IMR-90 (cell line): ENCODE results near the gene DCAF16. TPM values are rescaled to one million over a fixed set of nuclear protein-coding genes. Genes with fewer than 3 reads are reported as not detected.

ENCODE experiments used
- ATAC-seq: fragments of 200-7000 bp; cut with Tn5 transposase; 2 replicates; pipeline ENCODE4 v1.9.1; 2020; ENCODE audit warnings: low read depth, mild to moderate bottlenecking, moderate library complexity
- BruUV-seq: library from RNA; stranded (reverse); fragments of 400-500 nt; replicated peaks from 2 replicates; lab custom pipeline; 2021; lab: Mats Ljungman, UMichigan
- CTCF ChIA-PET: fragments of 300-600 bp; formaldehyde crosslinking; extraction: SDS; loops from one replicate; lab custom pipeline; 2021; ENCODE audit warnings: antibody characterized with exemption; lab: Yijun Ruan, JAX
- POLR2A ChIA-PET: fragments of 300-600 bp; sonication (Branson Sonifier 250); formaldehyde crosslinking; loops from one replicate; lab custom pipeline; 2022; ENCODE audit warnings: antibody characterized with exemption; ENCODE audit not compliant: unreplicated experiment; lab: Charles Lee
- DNase-seq: peaks from one replicate; pipeline ENCODE4 v3.0.0; 2013
- H2AFZ ChIP-seq: replicated peaks from 2 replicates; pipeline ENCODE3; 2013; ENCODE audit warnings: low read length, mild to moderate bottlenecking; ENCODE audit not compliant: poor library complexity
- H2AK5ac ChIP-seq: 2 replicates; pipeline ENCODE4 v1.6.1; 2013; ENCODE audit warnings: low read depth, low read length, inconsistent platforms
- H2AK9ac ChIP-seq: replicated peaks from 2 replicates; pipeline ENCODE3; 2013; ENCODE audit warnings: mild to moderate bottlenecking, low read depth, low read length, moderate library complexity; ENCODE audit not compliant: poor library complexity
- H2BK120ac ChIP-seq: 2 replicates; pipeline ENCODE4 v1.6.1; 2013; ENCODE audit warnings: low read depth, low read length, inconsistent platforms
- H2BK15ac ChIP-seq: 3 replicates; pipeline ENCODE4 v1.6.1; 2013; ENCODE audit warnings: low read depth, low read length, inconsistent platforms
- H2BK20ac ChIP-seq: 2 replicates; pipeline ENCODE4 v1.6.1; 2013; ENCODE audit warnings: low read depth, mild to moderate bottlenecking, inconsistent platforms, low read length, moderate library complexity
- H2BK5ac ChIP-seq: 2 replicates; pipeline ENCODE4 v1.6.1; 2013; ENCODE audit warnings: mild to moderate bottlenecking, low read depth, low read length, inconsistent platforms; ENCODE audit not compliant: poor library complexity, severe bottlenecking
- H3K14ac ChIP-seq: replicated peaks from 2 replicates; pipeline ENCODE4 v1.6.1; 2013; ENCODE audit warnings: low read depth, low read length, inconsistent platforms
- H3K18ac ChIP-seq: 2 replicates; pipeline ENCODE4 v1.6.1; 2013; ENCODE audit warnings: low read depth, low read length, control low read depth
- H3K23ac ChIP-seq: 2 replicates; pipeline ENCODE4 v1.6.1; 2013; ENCODE audit warnings: low read depth, low read length, inconsistent platforms
- H3K27ac ChIP-seq: 2 replicates; pipeline ENCODE4 v1.5.1; 2013; ENCODE audit warnings: mild to moderate bottlenecking, control low read depth, low read length; ENCODE audit not compliant: insufficient read depth
- H3K27me3 ChIP-seq: 2 replicates; pipeline ENCODE4 v1.6.1; 2013; ENCODE audit warnings: low read length; ENCODE audit not compliant: control insufficient read depth, insufficient read depth
- H3K36me3 ChIP-seq: 2 replicates; pipeline ENCODE4 v1.6.1; 2013; ENCODE audit warnings: low read length, mixed read lengths; ENCODE audit not compliant: control insufficient read depth, insufficient read depth
- H3K4ac ChIP-seq: 2 replicates; pipeline ENCODE4 v1.6.1; 2013; ENCODE audit warnings: low read depth, low read length, inconsistent platforms
- H3K4me1 ChIP-seq: 2 replicates; pipeline ENCODE4 v1.6.1; 2013; ENCODE audit warnings: low read length, mixed read lengths; ENCODE audit not compliant: control insufficient read depth, insufficient read depth
- H3K4me2 ChIP-seq: 2 replicates; pipeline ENCODE4 v1.6.1; 2013; ENCODE audit warnings: low read depth, mild to moderate bottlenecking, control low read depth, low read length, moderate library complexity
- H3K4me3 ChIP-seq: 2 replicates; pipeline ENCODE4 v1.5.1; 2013; ENCODE audit warnings: low read depth, mild to moderate bottlenecking, control low read depth, low read length, moderate library complexity; ENCODE audit not compliant: insufficient read depth
- H3K56ac ChIP-seq: 2 replicates; pipeline ENCODE4 v1.6.1; 2013; ENCODE audit warnings: low read length, inconsistent platforms; ENCODE audit not compliant: insufficient read depth; ENCODE audit errors: extremely low read depth
- H3K79me1 ChIP-seq, 2 experiments: 2 replicates each; pipeline ENCODE4 v1.6.1; 2013; ENCODE audit warnings: low read length in 2 of 2, inconsistent platforms in 1 of 2, low read depth in 1 of 2
- H3K9ac ChIP-seq: 2 replicates; pipeline ENCODE4 v1.6.1; 2013; ENCODE audit warnings: low read depth, low read length, control low read depth
- H3K9me1 ChIP-seq: 2 replicates; pipeline ENCODE4 v1.6.1; 2013; ENCODE audit warnings: low read length, inconsistent platforms; ENCODE audit not compliant: insufficient read depth
- H3K9me3 ChIP-seq: 2 replicates; pipeline ENCODE4 v1.6.1; 2013; ENCODE audit warnings: low read length; ENCODE audit not compliant: control insufficient read depth, insufficient read depth
- H4K20me1 ChIP-seq: 2 replicates; pipeline ENCODE4 v1.6.1; 2013; ENCODE audit warnings: low read length, inconsistent platforms; ENCODE audit not compliant: insufficient read depth
- H4K5ac ChIP-seq: 2 replicates; pipeline ENCODE4 v1.6.1; 2013; ENCODE audit warnings: mild to moderate bottlenecking, low read depth, low read length, control low read depth
- H4K8ac ChIP-seq, 2 experiments: 2 replicates each; pipeline ENCODE4 v1.6.1; 2013; ENCODE audit warnings: low read depth in 2 of 2, low read length in 2 of 2, control low read depth in 1 of 2, inconsistent platforms in 1 of 2
- H4K91ac ChIP-seq: 2 replicates; pipeline ENCODE4 v1.6.1; 2013; ENCODE audit warnings: low read depth, low read length, inconsistent platforms; ENCODE audit not compliant: insufficient read depth
- BHLHE40 ChIP-seq: fragments of 150-350 bp; IDR thresholded peaks from 2 replicates; pipeline ENCODE4 v1.6.1; 2016; ENCODE audit warnings: mild to moderate bottlenecking, low read depth, low read length
- FOS ChIP-seq: fragments of 150-350 bp; IDR thresholded peaks from 2 replicates; pipeline ENCODE4 v1.6.1; 2016; ENCODE audit warnings: low read depth, low read length
- MAFK ChIP-seq: IDR thresholded peaks from 2 replicates; pipeline ENCODE4 v1.6.1; 2012; ENCODE audit warnings: low read depth, low read length, improper control_type of control experiment
- NFE2L2 ChIP-seq: fragments of 150-350 bp; IDR thresholded peaks from 2 replicates; pipeline ENCODE4 v1.6.1; 2016; ENCODE audit warnings: low read depth, mild to moderate bottlenecking, low read length
- POLR2A ChIP-seq: IDR thresholded peaks from 2 replicates; pipeline ENCODE4 v1.6.1; 2012; ENCODE audit warnings: mild to moderate bottlenecking, low read depth, low read length
- WGBS, 2 experiments: methylation state at CpG; one replicate each; pipeline versions ENCODE4 v1.1.5 to v1.1.7; 2013; ENCODE audit warnings: missing lambda C conversion rate in 2 of 2; ENCODE audit not compliant: insufficient read length in 1 of 2; ENCODE audit errors: extremely low coverage in 2 of 2; 5-methylcytosine and 5-hydroxymethylcytosine counted together
- dilution Hi-C: fragments of 300-500 bp; cut with HindIII; formaldehyde crosslinking; loops from one replicate; pipeline ENCODE4 v1.14.3; 2018; ENCODE audit warnings: low sequenced_read_pairs; ENCODE audit not compliant: unreplicated experiment
- in situ Hi-C: fragments of 300-500 bp; cut with MboI; formaldehyde crosslinking; loops from 3 replicates; pipeline ENCODE4 v1.14.3; 2019; ENCODE audit warnings: low sequenced_read_pairs, inconsistent platforms, mixed read lengths
- intact Hi-C: fragments of 100-400 bp; cut with micrococcal nuclease; formaldehyde crosslinking; loops from 2 replicates; pipeline ENCODE4 v1.10.0; 2022
- polyA plus RNA-seq, 3 experiments: library from polyadenylated mRNA; depleted of rRNA; stranded (reverse); fragments of >200 nt; gene quantifications; 2 replicates each; pipeline ENCODE4 v1.2.3, GENCODE V29; 2012; ENCODE audit warnings: low replicate concordance in 1 of 3
- total RNA-seq: library from RNA; depleted of rRNA; stranded (reverse); fragments of >200 nt; gene quantifications from 2 replicates; pipeline ENCODE4 v1.2.3, GENCODE V29; 2012

DCAF16 gene
- total and polyA plus RNA-seq, 2 of the 4 experiments (the other 2 are of a cell fraction) = 15.1 to 31.5 TPM

DNA sequence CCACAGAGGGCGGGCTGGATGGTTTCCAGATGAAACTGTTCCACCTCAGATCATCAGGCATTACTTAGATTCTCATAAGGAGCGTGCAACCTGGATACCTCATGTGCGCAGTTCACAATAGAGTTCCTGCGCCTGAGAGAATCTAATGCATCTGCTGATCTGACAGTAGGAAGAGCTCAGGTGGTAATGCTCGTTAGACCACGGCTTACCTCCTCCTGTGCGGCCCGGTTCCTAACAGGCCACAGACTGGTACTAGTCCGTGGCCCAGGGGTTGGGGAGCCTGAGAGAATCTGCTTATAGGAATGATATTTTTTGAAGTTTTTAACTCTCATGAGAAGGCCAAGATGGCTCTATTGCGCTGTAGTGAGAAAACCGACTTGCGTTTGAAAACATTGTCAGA is 5.6 kb upstream of the DCAF16 start:
- Histone ChIP-seq H3K9me3 (no peaks in the 10 kb centered on the region), H4K8ac (0 out of 4 replicates have a peak overlapping the region, but pooled peaks of 1 of the 2 experiments have one; percentile 29), H4K91ac (no peak overlapping the region), H3K36me3 (no peaks in the 10 kb centered on the region), H3K4ac (no peak overlapping the region), H2BK120ac (no peak overlapping the region), H3K4me1 (no peaks in the 10 kb centered on the region), H3K18ac (no peak overlapping the region), H3K23ac (no peak overlapping the region), H3K27me3 (no peaks in the 10 kb centered on the region), H3K4me3 (no peak overlapping the region), H2AK9ac (no peak overlapping the region), H2AFZ (no peak overlapping the region), H3K14ac (no peak overlapping the region), H2BK15ac (no peak overlapping the region), H4K5ac (no peak overlapping the region), H2BK20ac (no peak overlapping the region), H3K4me2 (no peak overlapping the region), H2AK5ac (no peak overlapping the region), H2BK5ac (no peak overlapping the region), H3K9me1 (no peaks in the 10 kb centered on the region), H3K56ac (no peak overlapping the region), H3K79me1 (peaks cover 2 to 15% of the 10 kb centered on the region in 2 experiments), H4K20me1 (no peaks in the 10 kb centered on the region), H3K9ac (no peak overlapping the region), H3K27ac (no peak overlapping the region)
- in situ Hi-C loops = loop anchor here (5.0 to 25.0 kb wide), 3 partner anchors 206 to 779 kb away; partner anchors contain the start of genes LAP3 and LCORL
- DNase-seq (no peak), ATAC-seq (no peak)
- POLR2A ChIA-PET = no interaction called here
- intact Hi-C loops = loop anchor here (2.0 to 10.0 kb wide), 4 partner anchors 119 to 777 kb away; partner anchors contain the start of gene LCORL
- CTCF ChIA-PET = interaction anchor here (0.7 kb wide), 1 partner anchor 125 kb away, joined by 3 read pairs; no protein-coding TSS in a partner anchor
- dilution Hi-C loops = no loop called here
- TF ChIP-seq BHLHE40 (no peak), MAFK (no peak), POLR2A (no peak), FOS (no peak), NFE2L2 (no peak)
- 100% methylated on average over 5 of the region's 12 CpGs; no CpG with 5 or more reads in 1 of the 2 experiments for WGBS, 2 experiments
- no TSS peak for BruUV-seq
